GM21526 (cell line): Measurements from ENCODE around the gene MMP25.
"Not testable (repeated sequence)": the region's sequence is repeated elsewhere in the genome, so short reads cannot be mapped to it uniquely, and the experiment has no call there.

ENCODE experiments used
- ATAC-seq: cut with Tn5 transposase; IDR thresholded peaks from one replicate; pipeline ENCODE4 v1.9.1; 2021; ENCODE audit warnings: moderate library complexity; ENCODE audit not compliant: unreplicated experiment, low FRiP score

MMP25 gene

GRCh38 chr16:3028716-3029319, 17.5 kb upstream of the MMP25 start:
- ATAC-seq = no peak

GRCh38 chr16:3029491-3030221, 16.7 kb upstream of the MMP25 start:
- no peak for ATAC-seq

GRCh38 chr16:3030222-3031212, 15.8 kb upstream of the MMP25 start:
- ATAC-seq = no peak

- ATAC-seq = no peak
Observed at GRCh38 chr16:3032624-3033023, 13.7 kb upstream of the MMP25 start.

GRCh38 chr16:3035289-3035971, 10.9 kb upstream of the MMP25 start:
- ATAC-seq = no peak

- no peak for ATAC-seq
Observed at GRCh38 chr16:3035972-3036725, 10.2 kb upstream of the MMP25 start.

- ATAC-seq = no peak
Observed at GRCh38 chr16:3036726-3037315, 9.5 kb upstream of the MMP25 start, which contains the start of gene BICDL2. BICDL2 (minus strand) TSS chr16:3036944; CDS start chr16:3035496, 1,448 bp downstream.

GRCh38 chr16:3038256-3038655, 8.1 kb upstream of the MMP25 start:
- ATAC-seq = no peak

GRCh38 chr16:3038896-3039295, 7.5 kb upstream of the MMP25 start:
- no peak for ATAC-seq

- ATAC-seq = no peak
Observed at GRCh38 chr16:3042376-3042775, 4.0 kb upstream of the MMP25 start.

GRCh38 chr16:3044708-3045107, 1.7 kb upstream of the MMP25 start:
- no peak for ATAC-seq

GRCh38 chr16:3046641-3047386, 453 bp downstream of the MMP25 start:
- ATAC-seq = no peak

- ATAC-seq = no peak
Observed at GRCh38 chr16:3047387-3047720, 993 bp downstream of the MMP25 start.

GRCh38 chr16:3049921-3050481, 3.6 kb downstream of the MMP25 start:
- ATAC-seq = no peak

- no peak for ATAC-seq
Observed at GRCh38 chr16:3050487-3050886, 4.1 kb downstream of the MMP25 start.

- ATAC-seq = no peak
Observed at GRCh38 chr16:3051009-3051408, 4.6 kb downstream of the MMP25 start.

- no peak for ATAC-seq
Observed at GRCh38 chr16:3051494-3051893, 5.1 kb downstream of the MMP25 start.

- not testable (repeated sequence) for ATAC-seq
Observed at GRCh38 chr16:3052571-3053329, 6.4 kb downstream of the MMP25 start.
